ENCODE data around the gene PTPA. TPM values are rescaled to one million over a fixed set of nuclear protein-coding genes. Genes with fewer than 3 reads are reported as not detected.
A peak's percentile ranks its signal among the peaks of the same experiment; 100 is the strongest.

PTPA gene
- total and polyA plus RNA-seq, 9 of the 15 experiments (the other 6 are each of a cell fraction or from before 2014, with no cell fraction given), result 1.7 to 121 (median 72.6) TPM

GRCh38 chr9:129165198-129165597 is 54.0 kb downstream of the PTPA start:
- in situ Hi-C loops (cut with MboI), result loop anchor here (10.0 kb wide), 1 partner anchor 630 kb away; no protein-coding TSS in a partner anchor
- CTCF ChIA-PET (ENCODE audit: low intra/inter-chr PET ratio), result no interaction called here
- DNase-seq (ENCODE audit: extremely low read depth in 1 of 4, low spot score in 3 of 4) (no peak), ATAC-seq (no peak), FAIRE-seq (no peak)
- peak; percentile 96 for TF ChIP-seq ZNF24 (IDR thresholded peaks at IDR 0.05)
- no peak for TF ChIP-seq NR2F6 (CRISPR knock-in tag; IDR thresholded peaks at IDR 0.05)
- POLR2A ChIA-PET, result interaction anchor here (1.0 to 2.3 kb wide), 3 partner anchors 9 to 13 kb away, joined by 6 to 9 read pairs (median 8); partner anchors contain the start of gene IER5L
- Histone ChIP-seq H3K9me1 (ENCODE audit: control insufficient read depth, insufficient read depth, low read length) (no peaks in the 10 kb centered on the region), H3K4me3 (no peak overlapping the region), H3K36me3 (ENCODE audit: control insufficient read depth, insufficient read depth, low read length) (no peaks in the 10 kb centered on the region), H3K9ac (ENCODE audit: insufficient read depth in 1 of 2, low read depth in 2 of 2, low read length in 2 of 2) (no peak overlapping the region), H4K20me1 (replicated peaks; ENCODE audit: control insufficient read depth, insufficient read depth, low read length) (no peaks in the 10 kb centered on the region), H3K4me1 (replicated peaks in 1 of 2; ENCODE audit: control insufficient read depth in 2 of 2, insufficient read depth in 2 of 2, low read length in 2 of 2) (peaks cover 28 to 35% of the 10 kb centered on the region in 2 experiments), H2AFZ (ENCODE audit: low read depth, low read length) (no peak overlapping the region), H3K27ac (ENCODE audit: extremely low read depth, low read depth, low read length) (no peak overlapping the region), H3K27me3 (ENCODE audit: control insufficient read depth in 2 of 2, insufficient read depth in 2 of 2, low read length in 2 of 2) (no peaks in the 10 kb centered on the region), H3K9me3 (replicated peaks; ENCODE audit: control insufficient read depth, insufficient read depth, low read depth, low read length) (no peaks in the 10 kb centered on the region), H3K4me2 (ENCODE audit: insufficient read depth, low read length) (no peak overlapping the region), H3K79me2 (ENCODE audit: control insufficient read depth, insufficient read depth, low read length) (no peaks in the 10 kb centered on the region)
- BruUV-seq (replicated peaks), result no TSS peak
- intact Hi-C loops (cut with micrococcal nuclease), result no loop called here

GRCh38 chr9:129166623-129167557 is 55.7 kb downstream of the PTPA start:
- no peaks in the 10 kb centered on the region for H3K9me3 ChIP-seq (replicated peaks; ENCODE audit: control insufficient read depth, insufficient read depth, low read depth, low read length)
- no peaks in the 10 kb centered on the region for H3K79me2 ChIP-seq (ENCODE audit: control insufficient read depth, insufficient read depth, low read length)
- H3K9ac ChIP-seq (ENCODE audit: insufficient read depth in 1 of 2, low read depth in 2 of 2, low read length in 2 of 2), result peak overlapping the region; percentile 59 to 76; a peak in 2 of 4 replicates
- CTCF ChIA-PET (ENCODE audit: low intra/inter-chr PET ratio), result no interaction called here
- no peak for FAIRE-seq
- in situ Hi-C loops (cut with MboI), result loop anchor here (10.0 kb wide), 1 partner anchor 628 kb away; no protein-coding TSS in a partner anchor
- H3K4me3 ChIP-seq, result peak overlapping the region; percentile 34
- H3K27me3 ChIP-seq (ENCODE audit: control insufficient read depth in 2 of 2, insufficient read depth in 2 of 2, low read length in 2 of 2), result peaks cover 0 to 1% of the 10 kb centered on the region in 2 experiments; a peak in 1 of 5 replicates
- H3K4me2 ChIP-seq (ENCODE audit: insufficient read depth, low read length), result peak overlapping the region; percentile 92
- peak; percentile 87 for ATAC-seq
- H3K9me1 ChIP-seq (ENCODE audit: control insufficient read depth, insufficient read depth, low read length), result no peaks in the 10 kb centered on the region
- H3K27ac ChIP-seq (ENCODE audit: extremely low read depth, low read depth, low read length), result peak overlapping the region; percentile 50
- POLR2A ChIA-PET, result interaction anchor here (0.5 to 3.0 kb wide), 9 partner anchors 8 to 1346 kb away, joined by 3 to 11 read pairs (median 3); partner anchors contain the start of gene IER5L
- H3K36me3 ChIP-seq (ENCODE audit: control insufficient read depth, insufficient read depth, low read length), result no peaks in the 10 kb centered on the region
- intact Hi-C loops (cut with micrococcal nuclease), result loop anchor here (2.0 kb wide), 1 partner anchor 444 kb away; no protein-coding TSS in a partner anchor
- no TSS peak for BruUV-seq (replicated peaks)
- H4K20me1 ChIP-seq (replicated peaks; ENCODE audit: control insufficient read depth, insufficient read depth, low read length), result no peaks in the 10 kb centered on the region
- peaks cover 29 to 33% of the 10 kb centered on the region in 2 experiments for H3K4me1 ChIP-seq (replicated peaks in 1 of 2; ENCODE audit: control insufficient read depth in 2 of 2, insufficient read depth in 2 of 2, low read length in 2 of 2)
- DNase-seq (ENCODE audit: extremely low read depth in 1 of 4, low spot score in 3 of 4), result peak; percentile 82 to 92 (median 90)
- WGBS (ENCODE audit: insufficient coverage, low coverage, missing lambda C conversion rate), result 37% methylated on average over 12 of the region's 18 CpGs
- peak overlapping the region; percentile 97 for H2AFZ ChIP-seq (ENCODE audit: low read depth, low read length)
- no peak for TF ChIP-seq RFX5 (IDR thresholded peaks at IDR 0.05; ENCODE audit: low read depth, low read length)
- TF ChIP-seq GMEB1 (CRISPR knock-in tag; IDR thresholded peaks at IDR 0.05), result no peak
- no peak for TF ChIP-seq RERE (CRISPR knock-in tag; IDR thresholded peaks at IDR 0.05; ENCODE audit: borderline replicate concordance)
- TF ChIP-seq SNIP1 (IDR thresholded peaks at IDR 0.05; ENCODE audit: low read depth), result no peak
- no peak for TF ChIP-seq ZNF184 (CRISPR knock-in tag; IDR thresholded peaks at IDR 0.05)
